Right atrium auricular region (tissue), 2 donors: ENCODE measurements around the gene DNAJC7. TPM values are rescaled to one million over a fixed set of nuclear protein-coding genes. Genes with fewer than 3 reads are reported as not detected.

ENCODE experiments used
- DNase-seq: peaks from one replicate; pipeline ENCODE4 v3.0.0-alpha.2; 2019; ENCODE audit warnings: low spot score
- H3K27ac ChIP-seq, 2 donors: fragments of 200-600 bp; sonication (generic); 1 replicate in 1 of 2; 2 replicates in 1 of 2; pipeline ENCODE4 v1.5.1; 2016 to 2019
- H3K27me3 ChIP-seq, 2 donors: fragments of 200-600 bp; sonication (generic); one replicate each; pipeline versions ENCODE4 v1.5.1 to v1.6.0; 2017 to 2019
- H3K36me3 ChIP-seq: fragments of 200-600 bp; sonication (generic); one replicate; pipeline ENCODE4 v1.5.1; 2016
- H3K4me1 ChIP-seq, 2 donors: fragments of 200-600 bp; sonication (generic); one replicate each; pipeline versions ENCODE4 v1.5.1 to v1.6.0; 2017 to 2019
- H3K4me3 ChIP-seq, 2 donors: fragments of 200-600 bp; sonication (generic); 1 replicate in 1 of 2; 2 replicates in 1 of 2; pipeline ENCODE4 v1.5.1; 2017 to 2019; ENCODE audit warnings: mild to moderate bottlenecking in 1 of 2, moderate library complexity in 1 of 2
- H3K9me3 ChIP-seq, 2 donors: fragments of 200-600 bp; sonication (generic); one replicate each; pipeline ENCODE4 v1.5.1; 2019
- CTCF ChIP-seq, 2 donors: fragments of 200-600 bp; sonication (generic); IDR thresholded peaks; one replicate each; pipeline ENCODE4 v1.5.1; 2019; ENCODE audit warnings: antibody characterized with exemption in 2 of 2
- total RNA-seq, 2 donors: library from RNA; depleted of rRNA; stranded (reverse); fragments of >200 nt; gene quantifications; one replicate each; pipeline ENCODE4 v1.1.0, GENCODE V29; 2016

Gene DNAJC7
- total RNA-seq, 2 donors from 2014 or later, result 42.7 to 47.1 TPM

GRCh38 chr17:42028791-42029127, 11.5 kb upstream of the DNAJC7 start:
- Histone ChIP-seq H3K9me3 (no peaks in the 10 kb centered on the region), H3K4me3 (no peak overlapping the region), H3K27me3 (no peaks in the 10 kb centered on the region), H3K27ac (no peak overlapping the region), H3K36me3 (peaks cover 4% of the 10 kb centered on the region), H3K4me1 (peaks cover 0 to 17% of the 10 kb centered on the region in 2 donors)
- DNase-seq, result no peak
- TF ChIP-seq CTCF (IDR thresholded peaks at IDR 0.05), result no peak

GRCh38 chr17:42027961-42028790, 10.9 kb upstream of the DNAJC7 start:
- no peak for DNase-seq
- Histone ChIP-seq H3K27ac (no peak overlapping the region), H3K36me3 (peaks cover 10% of the 10 kb centered on the region), H3K27me3 (no peaks in the 10 kb centered on the region), H3K9me3 (no peaks in the 10 kb centered on the region), H3K4me1 (peaks cover 0 to 17% of the 10 kb centered on the region in 2 donors), H3K4me3 (no peak overlapping the region)
- TF ChIP-seq CTCF (IDR thresholded peaks at IDR 0.05), result no peak

- no peaks in the 10 kb centered on the region for H3K27me3 ChIP-seq
- no peak overlapping the region for H3K4me3 ChIP-seq
- H3K36me3 ChIP-seq, result peaks cover 17% of the 10 kb centered on the region
- no peak overlapping the region for H3K27ac ChIP-seq
- peaks cover 0 to 17% of the 10 kb centered on the region in 2 donors for H3K4me1 ChIP-seq
- no peak for TF ChIP-seq CTCF (IDR thresholded peaks at IDR 0.05)
- no peaks in the 10 kb centered on the region for H3K9me3 ChIP-seq
- no peak for DNase-seq
Measured at GRCh38 chr17:42027590-42027889, 10.3 kb upstream of the DNAJC7 start.

- no peak for DNase-seq
- Histone ChIP-seq H3K4me1 (peaks cover 0 to 17% of the 10 kb centered on the region in 2 donors), H3K4me3 (no peak overlapping the region), H3K27me3 (no peaks in the 10 kb centered on the region), H3K27ac (no peak overlapping the region), H3K36me3 (peaks cover 22% of the 10 kb centered on the region), H3K9me3 (no peaks in the 10 kb centered on the region)
- no peak for TF ChIP-seq CTCF (IDR thresholded peaks at IDR 0.05)
Measured at GRCh38 chr17:42026857-42027589, 9.8 kb upstream of the DNAJC7 start.

- no peak overlapping the region for H3K27ac ChIP-seq
Measured at GRCh38 chr17:42025936-42026335, 8.7 kb upstream of the DNAJC7 start.

More at GRCh38 chr17:42025936-42026335, 8.7 kb upstream of the DNAJC7 start:
- Histone ChIP-seq H3K4me3 (no peak overlapping the region), H3K9me3 (no peaks in the 10 kb centered on the region), H3K36me3 (peaks cover 25% of the 10 kb centered on the region), H3K4me1 (peaks cover 0 to 23% of the 10 kb centered on the region in 2 donors), H3K27me3 (no peaks in the 10 kb centered on the region)
- no peak for DNase-seq
- no peak for TF ChIP-seq CTCF (IDR thresholded peaks at IDR 0.05)
